ENCODE data around the gene RSBN1.

GRCh38 chr1:113768916-113769600, 43.2 kb downstream of the RSBN1 start:
- TF ChIP-seq ATF1 (CRISPR knock-in tag; IDR thresholded peaks at IDR 0.05) (no peak), CTCF (IDR thresholded peaks at IDR 0.05) (no peak), ZNF121 (CRISPR knock-in tag; IDR thresholded peaks at IDR 0.05) (no peak), MLX (CRISPR knock-in tag; IDR thresholded peaks at IDR 0.05) (no peak)
